Measurements from ENCODE around the gene ITPRIPL1.

ITPRIPL1 gene

GRCh38 chr2:96320728-96321622 is 4.1 kb upstream of the ITPRIPL1 start:
- Histone ChIP-seq H3K4me3 (ENCODE audit: low read depth in 1 of 5, low read length in 5 of 5) (peak overlapping the region; percentile 74 to 84 (median 76)), H3K9ac (ENCODE audit: low read length in 5 of 5) (peak overlapping the region in 4 of 5 donors; percentile 63 to 81 (median 73)), H3K27ac (ENCODE audit: low read depth, low read length) (peak overlapping the region; percentile 46), H3K36me3 (ENCODE audit: control insufficient read depth in 5 of 5, insufficient read depth in 5 of 5, low read length in 5 of 5) (no peaks in the 10 kb centered on the region), H3K4me1 (ENCODE audit: control insufficient read depth in 5 of 5, insufficient read depth in 5 of 5, low read length in 5 of 5) (peaks cover 3 to 51% (median 34%) of the 10 kb centered on the region in 5 donors), H3K9me3 (ENCODE audit: control insufficient read depth in 5 of 5, low read length in 5 of 5) (no peaks in the 10 kb centered on the region), H3K27me3 (ENCODE audit: control insufficient read depth in 5 of 5, insufficient read depth in 4 of 5, low read length in 5 of 5) (peaks cover 8 to 17% (median 12%) of the 10 kb centered on the region in 5 donors)

DNA sequence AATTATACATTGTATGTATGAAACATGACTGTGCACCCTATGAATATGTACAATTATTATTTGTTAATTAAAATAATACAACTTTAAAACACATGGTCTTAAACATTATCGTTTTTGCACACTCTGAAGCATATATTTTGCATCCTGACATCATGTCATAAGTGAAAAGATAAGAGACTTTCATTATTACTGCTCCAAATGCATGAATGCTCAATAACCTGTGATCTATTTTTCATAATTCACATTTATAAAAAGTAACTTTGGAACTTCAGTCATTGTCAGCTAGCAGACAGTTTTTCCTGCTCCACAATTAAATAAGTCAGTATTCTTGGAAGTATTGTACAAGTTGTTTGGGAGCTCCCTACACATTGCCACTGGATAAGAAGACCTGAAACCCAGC is 1.3 kb upstream of the ITPRIPL1 start:
- Histone ChIP-seq H3K27me3 (ENCODE audit: control insufficient read depth in 5 of 5, insufficient read depth in 4 of 5, low read length in 5 of 5) (peaks cover 8 to 17% (median 12%) of the 10 kb centered on the region in 5 donors), H3K4me1 (ENCODE audit: control insufficient read depth in 5 of 5, insufficient read depth in 5 of 5, low read length in 5 of 5) (peaks cover 3 to 56% (median 36%) of the 10 kb centered on the region in 5 donors), H3K9me3 (ENCODE audit: control insufficient read depth in 5 of 5, low read length in 5 of 5) (no peaks in the 10 kb centered on the region), H3K9ac (ENCODE audit: low read length in 5 of 5) (no peak overlapping the region), H3K36me3 (ENCODE audit: control insufficient read depth in 5 of 5, insufficient read depth in 5 of 5, low read length in 5 of 5) (peaks cover 0 to 11% (median 5%) of the 10 kb centered on the region in 5 donors), H3K27ac (ENCODE audit: low read depth, low read length) (no peak overlapping the region), H3K4me3 (ENCODE audit: low read depth in 1 of 5, low read length in 5 of 5) (no peak overlapping the region)

- Histone ChIP-seq H3K36me3 (ENCODE audit: control insufficient read depth in 5 of 5, insufficient read depth in 5 of 5, low read length in 5 of 5) (peaks cover 0 to 11% (median 5%) of the 10 kb centered on the region in 5 donors), H3K9ac (ENCODE audit: low read length in 5 of 5) (peak overlapping the region in 3 of 5 donors; percentile 76 to 89 (median 81)), H3K4me1 (ENCODE audit: control insufficient read depth in 5 of 5, insufficient read depth in 5 of 5, low read length in 5 of 5) (peaks cover 3 to 58% (median 37%) of the 10 kb centered on the region in 5 donors), H3K9me3 (ENCODE audit: control insufficient read depth in 5 of 5, low read length in 5 of 5) (no peaks in the 10 kb centered on the region), H3K27me3 (ENCODE audit: control insufficient read depth in 5 of 5, insufficient read depth in 4 of 5, low read length in 5 of 5) (peaks cover 8 to 17% (median 12%) of the 10 kb centered on the region in 5 donors), H3K4me3 (ENCODE audit: low read depth in 1 of 5, low read length in 5 of 5) (peak overlapping the region in 4 of 5 donors; percentile 63 to 79 (median 72)), H3K27ac (ENCODE audit: low read depth, low read length) (peak overlapping the region; percentile 49)
These were observed 436 bp upstream of the ITPRIPL1 start for GRCh38 chr2:96324721-96325040.

DNA sequence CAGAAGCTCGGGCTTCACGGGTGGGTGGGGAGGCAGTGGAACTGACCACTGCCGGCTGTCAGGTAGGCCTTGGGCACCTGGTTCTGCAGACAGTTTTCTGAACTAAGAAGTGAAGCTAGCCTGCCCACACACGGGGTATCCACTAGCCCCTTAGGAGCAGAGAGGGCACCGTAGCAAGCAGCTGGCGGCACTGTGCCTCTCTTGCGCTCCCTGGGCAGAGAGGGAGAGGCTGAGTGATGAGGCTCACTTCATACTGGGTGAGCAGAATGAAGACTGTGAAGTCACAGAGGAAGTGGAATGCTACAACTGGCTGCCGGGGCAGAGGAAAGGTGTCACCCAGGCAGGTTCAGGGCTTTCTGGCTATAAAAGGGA is 753 bp downstream of the ITPRIPL1 start:
- peaks cover 0 to 11% (median 5%) of the 10 kb centered on the region in 5 donors for H3K36me3 ChIP-seq (ENCODE audit: control insufficient read depth in 5 of 5, insufficient read depth in 5 of 5, low read length in 5 of 5)
- H3K4me1 ChIP-seq (ENCODE audit: control insufficient read depth in 5 of 5, insufficient read depth in 5 of 5, low read length in 5 of 5) = peaks cover 3 to 59% (median 43%) of the 10 kb centered on the region in 5 donors
- peak overlapping the region; percentile 63 to 81 (median 78) for H3K4me3 ChIP-seq (ENCODE audit: low read depth in 1 of 5, low read length in 5 of 5)
- peak overlapping the region; percentile 49 for H3K27ac ChIP-seq (ENCODE audit: low read depth, low read length)
- peak overlapping the region in 3 of 5 donors; percentile 76 to 89 (median 81) for H3K9ac ChIP-seq (ENCODE audit: low read length in 5 of 5)
- H3K27me3 ChIP-seq (ENCODE audit: control insufficient read depth in 5 of 5, insufficient read depth in 4 of 5, low read length in 5 of 5) = peaks cover 8 to 12% (median 8%) of the 10 kb centered on the region in 5 donors
- no peaks in the 10 kb centered on the region for H3K9me3 ChIP-seq (ENCODE audit: control insufficient read depth in 5 of 5, low read length in 5 of 5)

- Histone ChIP-seq H3K9me3 (ENCODE audit: control insufficient read depth in 5 of 5, low read length in 5 of 5) (no peaks in the 10 kb centered on the region), H3K27me3 (ENCODE audit: control insufficient read depth in 5 of 5, insufficient read depth in 4 of 5, low read length in 5 of 5) (peaks cover 3 to 9% (median 6%) of the 10 kb centered on the region in 5 donors), H3K9ac (ENCODE audit: low read length in 5 of 5) (peak overlapping the region in 2 of 5 donors; percentile 3 to 76), H3K27ac (ENCODE audit: low read depth, low read length) (no peak overlapping the region), H3K4me3 (ENCODE audit: low read depth in 1 of 5, low read length in 5 of 5) (peak overlapping the region in 2 of 5 donors; percentile 63 to 79), H3K4me1 (ENCODE audit: control insufficient read depth in 5 of 5, insufficient read depth in 5 of 5, low read length in 5 of 5) (peaks cover 3 to 55% (median 36%) of the 10 kb centered on the region in 5 donors), H3K36me3 (ENCODE audit: control insufficient read depth in 5 of 5, insufficient read depth in 5 of 5, low read length in 5 of 5) (peaks cover 0 to 11% (median 5%) of the 10 kb centered on the region in 5 donors)
These were observed 1.4 kb downstream of the ITPRIPL1 start for GRCh38 chr2:96326564-96326963.

- Histone ChIP-seq H3K4me3 (ENCODE audit: low read depth in 1 of 5, low read length in 5 of 5) (no peak overlapping the region), H3K27ac (ENCODE audit: low read depth, low read length) (no peak overlapping the region), H3K27me3 (ENCODE audit: control insufficient read depth in 5 of 5, insufficient read depth in 4 of 5, low read length in 5 of 5) (peaks cover 3 to 6% (median 4%) of the 10 kb centered on the region in 5 donors), H3K36me3 (ENCODE audit: control insufficient read depth in 5 of 5, insufficient read depth in 5 of 5, low read length in 5 of 5) (peaks cover 0 to 11% (median 5%) of the 10 kb centered on the region in 5 donors), H3K9me3 (ENCODE audit: control insufficient read depth in 5 of 5, low read length in 5 of 5) (no peaks in the 10 kb centered on the region), H3K9ac (ENCODE audit: low read length in 5 of 5) (no peak overlapping the region), H3K4me1 (ENCODE audit: control insufficient read depth in 5 of 5, insufficient read depth in 5 of 5, low read length in 5 of 5) (peaks cover 0 to 51% (median 30%) of the 10 kb centered on the region in 5 donors)
These were observed 2.1 kb downstream of the ITPRIPL1 start for GRCh38 chr2:96326990-96327820.

GRCh38 chr2:96329456-96329855 is 4.3 kb downstream of the ITPRIPL1 start:
- Histone ChIP-seq H3K4me1 (ENCODE audit: control insufficient read depth in 5 of 5, insufficient read depth in 5 of 5, low read length in 5 of 5) (peaks cover 0 to 50% (median 29%) of the 10 kb centered on the region in 5 donors), H3K27me3 (ENCODE audit: control insufficient read depth in 5 of 5, insufficient read depth in 4 of 5, low read length in 5 of 5) (peaks cover 0 to 4% (median 2%) of the 10 kb centered on the region in 5 donors), H3K4me3 (ENCODE audit: low read depth in 1 of 5, low read length in 5 of 5) (no peak overlapping the region), H3K27ac (ENCODE audit: low read depth, low read length) (no peak overlapping the region), H3K9me3 (ENCODE audit: control insufficient read depth in 5 of 5, low read length in 5 of 5) (no peaks in the 10 kb centered on the region), H3K9ac (ENCODE audit: low read length in 5 of 5) (no peak overlapping the region), H3K36me3 (ENCODE audit: control insufficient read depth in 5 of 5, insufficient read depth in 5 of 5, low read length in 5 of 5) (peaks cover 0 to 11% (median 5%) of the 10 kb centered on the region in 5 donors)

DNA sequence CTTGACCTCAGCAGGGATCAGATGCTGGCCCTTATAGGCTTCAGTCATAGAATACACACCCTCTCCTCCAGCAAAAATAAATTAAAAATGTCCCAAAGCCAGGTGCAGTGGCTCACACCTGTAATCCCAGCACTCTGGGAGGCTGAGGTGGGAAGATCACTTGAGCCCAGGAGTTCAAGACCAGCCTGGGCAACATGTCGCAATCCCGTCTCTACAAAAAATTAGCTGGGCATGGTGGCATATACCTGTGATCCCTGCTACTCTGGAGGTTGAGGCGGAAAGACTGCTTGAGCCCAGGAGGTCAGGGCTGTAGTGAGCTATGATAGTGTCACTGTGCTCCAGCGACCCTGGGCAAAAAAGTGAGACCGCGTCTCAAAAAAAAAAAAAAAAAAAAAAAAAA is 4.8 kb downstream of the ITPRIPL1 start:
- H3K4me3 ChIP-seq (ENCODE audit: low read depth in 1 of 5, low read length in 5 of 5) = no peak overlapping the region
- peaks cover 0 to 3% (median 0%) of the 10 kb centered on the region in 5 donors for H3K27me3 ChIP-seq (ENCODE audit: control insufficient read depth in 5 of 5, insufficient read depth in 4 of 5, low read length in 5 of 5)
- peaks cover 0 to 50% (median 29%) of the 10 kb centered on the region in 5 donors for H3K4me1 ChIP-seq (ENCODE audit: control insufficient read depth in 5 of 5, insufficient read depth in 5 of 5, low read length in 5 of 5)
- H3K27ac ChIP-seq (ENCODE audit: low read depth, low read length) = no peak overlapping the region
- peaks cover 0 to 11% (median 5%) of the 10 kb centered on the region in 5 donors for H3K36me3 ChIP-seq (ENCODE audit: control insufficient read depth in 5 of 5, insufficient read depth in 5 of 5, low read length in 5 of 5)
- no peak overlapping the region for H3K9ac ChIP-seq (ENCODE audit: low read length in 5 of 5)
- H3K9me3 ChIP-seq (ENCODE audit: control insufficient read depth in 5 of 5, low read length in 5 of 5) = no peaks in the 10 kb centered on the region

GRCh38 chr2:96330407-96330806 is 5.3 kb downstream of the ITPRIPL1 start:
- Histone ChIP-seq H3K36me3 (ENCODE audit: control insufficient read depth in 5 of 5, insufficient read depth in 5 of 5, low read length in 5 of 5) (peaks cover 0 to 11% (median 5%) of the 10 kb centered on the region in 5 donors), H3K9me3 (ENCODE audit: control insufficient read depth in 5 of 5, low read length in 5 of 5) (no peaks in the 10 kb centered on the region), H3K27me3 (ENCODE audit: control insufficient read depth in 5 of 5, insufficient read depth in 4 of 5, low read length in 5 of 5) (peaks cover 0 to 3% (median 0%) of the 10 kb centered on the region in 5 donors), H3K27ac (ENCODE audit: low read depth, low read length) (no peak overlapping the region), H3K4me1 (ENCODE audit: control insufficient read depth in 5 of 5, insufficient read depth in 5 of 5, low read length in 5 of 5) (peaks cover 0 to 48% (median 27%) of the 10 kb centered on the region in 5 donors), H3K4me3 (ENCODE audit: low read depth in 1 of 5, low read length in 5 of 5) (no peak overlapping the region), H3K9ac (ENCODE audit: low read length in 5 of 5) (no peak overlapping the region)

Data from subcutaneous abdominal adipose tissue (tissue), 5 donors.